Endodermal cell (in vitro differentiated cells): Measurements from ENCODE around the gene CACNB1. TPM values are rescaled to one million over a fixed set of nuclear protein-coding genes. Genes with fewer than 3 reads are reported as not detected.

ENCODE experiments used
- DNase-seq: peaks from one replicate; pipeline ENCODE4 v3.0.0-alpha.2; 2017
- H3K27ac ChIP-seq: 2 replicates; pipeline ENCODE4 v1.5.1; 2013; ENCODE audit warnings: mild to moderate bottlenecking, low read depth, low read length, moderate library complexity
- H3K27me3 ChIP-seq: 2 replicates; pipeline ENCODE4 v1.6.1; 2013; ENCODE audit warnings: mild to moderate bottlenecking, low read length, moderate library complexity; ENCODE audit not compliant: insufficient read depth, control insufficient read depth, poor library complexity, severe bottlenecking
- H3K36me3 ChIP-seq: 2 replicates; pipeline ENCODE4 v1.7.0; 2013; ENCODE audit warnings: mild to moderate bottlenecking, low read length, moderate library complexity; ENCODE audit not compliant: control insufficient read depth, insufficient read depth
- H3K4me1 ChIP-seq: one replicate; pipeline ENCODE4 v1.7.0; 2013; ENCODE audit warnings: low read length; ENCODE audit not compliant: control insufficient read depth, insufficient read depth
- H3K4me3 ChIP-seq: 2 replicates; pipeline ENCODE4 v1.5.1; 2013; ENCODE audit warnings: mild to moderate bottlenecking, low read length, moderate library complexity
- H3K9ac ChIP-seq: 2 replicates; pipeline ENCODE4 v1.6.1; 2013; ENCODE audit warnings: mild to moderate bottlenecking, low read length, moderate library complexity; ENCODE audit not compliant: poor library complexity, severe bottlenecking; ENCODE audit errors: extremely low read depth
- H3K9me3 ChIP-seq: 2 replicates; pipeline ENCODE4 v1.6.1; 2013; ENCODE audit warnings: mild to moderate bottlenecking, low read length, moderate library complexity; ENCODE audit not compliant: control insufficient read depth
- H3K27ac Mint-ChIP-seq: 2 replicates; pipeline ENCODE4 v1.8.0; 2020; ENCODE audit warnings: mixed read lengths
- H3K27me3 Mint-ChIP-seq: 2 replicates; pipeline ENCODE4 v1.8.0; 2021; ENCODE audit warnings: mild to moderate bottlenecking, mixed read lengths; ENCODE audit not compliant: insufficient read depth
- H3K36me3 Mint-ChIP-seq: 2 replicates; pipeline ENCODE4 v1.8.0; 2020; ENCODE audit warnings: low read depth, mixed read lengths
- H3K4me1 Mint-ChIP-seq: 2 replicates; pipeline ENCODE4 v1.8.0; 2020; ENCODE audit warnings: mixed read lengths
- H3K4me3 Mint-ChIP-seq: 2 replicates; pipeline ENCODE4 v1.8.0; 2020; ENCODE audit warnings: mild to moderate bottlenecking, moderate library complexity, mixed read lengths
- H3K9me3 Mint-ChIP-seq: 2 replicates; pipeline ENCODE4 v1.8.0; 2020; ENCODE audit warnings: mild to moderate bottlenecking, mixed read lengths
- WGBS, 2 experiments: methylation state at CpG; one replicate each; pipeline versions ENCODE4 v1.1.5 to v1.1.7; 2013; ENCODE audit warnings: missing lambda C conversion rate in 2 of 2, mixed read lengths in 1 of 2; ENCODE audit not compliant: insufficient coverage in 1 of 2, insufficient read length in 1 of 2; 5-methylcytosine and 5-hydroxymethylcytosine counted together
- total RNA-seq, 2 donors: library from RNA; stranded (reverse); fragmentation: NEBNext Ultra II Directional in 1 of 2; extraction: Animal tissue kit (Norgen Biotek cat#: 25700) in 1 of 2; gene quantifications; 2 replicates in 1 of 2; 3 replicates in 1 of 2; pipeline ENCODE4 v1.2.1, GENCODE V29; 2021
- TF ChIP-seq, protein P1 (sequence below): fragments of 200-600 bp; sonication (generic); conservative IDR thresholded peaks from 2 replicates; pipeline ENCODE4 v1.5.0; 2021; ENCODE audit warnings: antibody characterized with exemption, mild to moderate bottlenecking

Gene CACNB1
- total RNA-seq, 2 donors from 2014 or later, result 12.2 to 13.2 TPM

DNA sequence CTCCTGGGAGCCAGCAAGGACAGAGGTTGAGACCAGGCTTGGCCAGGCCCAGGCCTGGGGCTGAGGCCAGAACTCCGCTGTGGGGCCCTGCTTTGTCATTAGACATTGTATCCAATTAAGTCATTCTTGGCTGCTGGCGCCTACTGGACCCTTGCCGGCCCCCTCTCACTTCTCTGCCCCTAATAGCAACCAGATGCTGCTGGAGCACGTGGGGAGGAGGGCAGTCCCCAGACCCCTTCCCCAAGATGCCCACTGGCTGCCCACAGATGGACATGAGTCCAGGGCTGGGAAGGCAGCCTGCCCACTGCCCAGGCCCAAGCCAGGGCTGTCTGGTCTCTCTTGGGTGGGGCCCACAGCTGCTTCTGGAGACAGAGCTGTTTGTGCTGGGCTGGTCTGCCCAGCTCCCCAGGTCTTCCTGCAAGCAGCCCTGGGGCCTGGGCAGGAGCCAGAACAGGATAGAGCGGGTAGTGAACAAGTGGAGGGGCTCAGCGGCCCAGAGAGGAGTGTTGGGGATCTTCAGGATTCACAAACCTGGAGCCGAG is 53.8 kb downstream of the CACNB1 start:
- H3K9me3 Mint-ChIP-seq, result peaks cover 3% of the 10 kb centered on the region
- Histone ChIP-seq H3K4me1 (no peaks in the 10 kb centered on the region), H3K9me3 (peaks cover 5% of the 10 kb centered on the region), H3K9ac (no peak overlapping the region), H3K36me3 (no peaks in the 10 kb centered on the region), H3K27ac (no peak overlapping the region), H3K27me3 (no peaks in the 10 kb centered on the region), H3K4me3 (no peak overlapping the region)
- peaks cover 9% of the 10 kb centered on the region for H3K27me3 Mint-ChIP-seq
- H3K4me1 Mint-ChIP-seq, result no peaks in the 10 kb centered on the region
- H3K36me3 Mint-ChIP-seq, result no peaks in the 10 kb centered on the region
- no peak overlapping the region for H3K4me3 Mint-ChIP-seq
- 87 to 90% methylated on average over 3 to 7 of the region's 7 CpGs for WGBS, 2 experiments
- H3K27ac Mint-ChIP-seq, result no peak overlapping the region
- DNase-seq, result no peak
- TF ChIP-seq, protein P1, sequence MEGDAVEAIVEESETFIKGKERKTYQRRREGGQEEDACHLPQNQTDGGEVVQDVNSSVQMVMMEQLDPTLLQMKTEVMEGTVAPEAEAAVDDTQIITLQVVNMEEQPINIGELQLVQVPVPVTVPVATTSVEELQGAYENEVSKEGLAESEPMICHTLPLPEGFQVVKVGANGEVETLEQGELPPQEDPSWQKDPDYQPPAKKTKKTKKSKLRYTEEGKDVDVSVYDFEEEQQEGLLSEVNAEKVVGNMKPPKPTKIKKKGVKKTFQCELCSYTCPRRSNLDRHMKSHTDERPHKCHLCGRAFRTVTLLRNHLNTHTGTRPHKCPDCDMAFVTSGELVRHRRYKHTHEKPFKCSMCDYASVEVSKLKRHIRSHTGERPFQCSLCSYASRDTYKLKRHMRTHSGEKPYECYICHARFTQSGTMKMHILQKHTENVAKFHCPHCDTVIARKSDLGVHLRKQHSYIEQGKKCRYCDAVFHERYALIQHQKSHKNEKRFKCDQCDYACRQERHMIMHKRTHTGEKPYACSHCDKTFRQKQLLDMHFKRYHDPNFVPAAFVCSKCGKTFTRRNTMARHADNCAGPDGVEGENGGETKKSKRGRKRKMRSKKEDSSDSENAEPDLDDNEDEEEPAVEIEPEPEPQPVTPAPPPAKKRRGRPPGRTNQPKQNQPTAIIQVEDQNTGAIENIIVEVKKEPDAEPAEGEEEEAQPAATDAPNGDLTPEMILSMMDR, result no peak

DNA sequence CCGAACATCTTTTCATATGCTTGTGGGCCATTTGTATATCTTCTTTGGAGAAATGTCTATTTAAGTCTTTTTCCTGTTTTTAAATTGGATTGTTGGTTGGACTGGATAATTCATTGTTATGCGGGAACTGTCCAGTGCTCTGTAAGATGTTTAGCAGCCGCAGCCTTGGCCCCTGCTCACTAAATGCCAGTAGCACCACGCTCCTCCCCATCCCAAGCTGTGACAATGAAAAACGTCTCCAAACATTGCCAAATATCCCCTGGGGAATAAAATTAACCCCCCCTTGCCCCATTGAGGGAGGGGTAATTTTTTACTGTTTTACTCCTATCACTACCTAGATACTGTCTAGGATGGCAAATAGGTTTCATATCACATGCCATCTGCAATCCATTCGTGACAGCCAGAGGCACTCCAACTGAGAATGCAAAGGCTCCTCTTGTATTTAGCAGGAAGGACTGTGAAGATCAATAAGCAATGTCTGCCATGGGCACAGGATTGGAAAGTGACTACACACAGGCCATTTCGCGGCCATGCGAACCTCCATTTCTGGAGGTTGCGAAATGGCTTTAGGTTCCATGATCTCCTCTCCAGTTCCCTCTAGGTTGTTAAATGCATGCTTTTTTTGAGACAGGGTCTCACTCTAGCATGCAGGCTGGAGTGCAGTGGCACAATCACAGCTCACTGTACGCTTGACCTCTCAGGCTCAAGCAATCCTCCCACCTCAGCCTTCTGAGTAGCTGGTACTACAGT is 55.4 kb downstream of the CACNB1 start:
- Mint-ChIP-seq H3K4me1 (no peaks in the 10 kb centered on the region), H3K36me3 (no peaks in the 10 kb centered on the region), H3K4me3 (no peak overlapping the region), H3K9me3 (peaks cover 3% of the 10 kb centered on the region), H3K27ac (no peak overlapping the region), H3K27me3 (peaks cover 1% of the 10 kb centered on the region)
- H3K27ac ChIP-seq, result no peak overlapping the region
- TF ChIP-seq, protein P1, result no peak
- H3K9me3 ChIP-seq, result peaks cover 5% of the 10 kb centered on the region
- no peak for DNase-seq
- H3K4me3 ChIP-seq, result no peak overlapping the region
- 93 to 94% methylated on average over 8 to 10 of the region's 11 CpGs for WGBS, 2 experiments
- H3K9ac ChIP-seq, result no peak overlapping the region
- no peaks in the 10 kb centered on the region for H3K4me1 ChIP-seq
- H3K27me3 ChIP-seq, result no peaks in the 10 kb centered on the region
- no peaks in the 10 kb centered on the region for H3K36me3 ChIP-seq

GRCh38 chr17:39141294-39141693 is 56.2 kb downstream of the CACNB1 start:
- H3K27ac Mint-ChIP-seq, result no peak overlapping the region
- peaks cover 3% of the 10 kb centered on the region for H3K9me3 Mint-ChIP-seq
- no peaks in the 10 kb centered on the region for H3K27me3 ChIP-seq
- no peak overlapping the region for H3K27ac ChIP-seq
- H3K27me3 Mint-ChIP-seq, result peaks cover 1% of the 10 kb centered on the region
- H3K9me3 ChIP-seq, result peaks cover 5% of the 10 kb centered on the region
- TF ChIP-seq, protein P1, result no peak
- no peak for DNase-seq
- no peaks in the 10 kb centered on the region for H3K36me3 ChIP-seq
- WGBS, 2 experiments, result 88 to 97% methylated on average over 3 of the region's 5 CpGs
- H3K4me1 ChIP-seq, result no peaks in the 10 kb centered on the region
- no peaks in the 10 kb centered on the region for H3K4me1 Mint-ChIP-seq
- H3K9ac ChIP-seq, result no peak overlapping the region
- no peak overlapping the region for H3K4me3 ChIP-seq
- H3K4me3 Mint-ChIP-seq, result no peak overlapping the region
- no peaks in the 10 kb centered on the region for H3K36me3 Mint-ChIP-seq
